Inflammatory macrophage treated with lipopolysaccharide for 1 hour (primary cell): Measurements from ENCODE around the gene CMSS1.

Source experiments
- DNase-seq, 2 donors: peaks; one replicate each; pipeline ENCODE4 v3.0.0-alpha.2; 2020 to 2022

The CMSS1 gene

GRCh38 chr3:100068826-100069225, 251.2 kb downstream of the CMSS1 start:
- DNase-seq: peak; percentile 40 to 75

GRCh38 chr3:100069472-100069871, 251.8 kb downstream of the CMSS1 start:
- DNase-seq: no peak

DNA sequence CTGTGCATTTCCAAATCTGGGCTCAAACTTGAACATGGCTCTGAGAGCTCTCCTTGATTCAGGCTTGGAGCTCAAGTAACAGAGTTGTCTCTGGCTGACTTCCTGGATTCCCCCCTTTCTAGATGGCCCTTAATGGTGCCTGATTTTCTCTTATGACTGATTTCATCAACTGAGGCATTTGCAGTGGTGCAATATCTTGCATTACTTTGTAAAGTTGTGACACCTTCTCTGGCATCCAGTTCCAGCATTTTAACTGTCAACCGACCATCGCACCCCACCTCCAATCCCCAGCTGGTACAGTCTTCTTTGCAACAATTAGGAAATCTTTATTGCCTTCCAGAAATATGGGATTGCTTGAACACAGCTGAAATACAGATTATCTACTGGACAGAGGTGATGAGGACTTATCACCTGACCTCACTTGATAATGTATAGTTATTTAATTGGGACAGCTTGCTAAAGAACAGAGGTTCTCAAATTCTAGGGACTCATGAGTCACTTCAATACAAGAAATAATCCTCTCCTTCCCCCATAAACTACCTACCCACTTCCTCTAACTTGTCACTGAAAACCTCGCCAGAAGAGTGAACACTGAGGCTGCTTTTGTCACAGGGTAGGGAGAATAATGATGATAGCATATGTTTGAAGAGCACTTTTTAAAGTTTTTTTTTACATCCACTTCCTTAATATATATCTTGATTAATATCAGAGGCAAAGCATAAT, 254.8 kb downstream of the CMSS1 start:
- peak; percentile 57 to 58 for DNase-seq

- DNase-seq: peak; percentile 31 to 34
Observed at GRCh38 chr3:100073049-100073713, 255.5 kb downstream of the CMSS1 start.

DNA sequence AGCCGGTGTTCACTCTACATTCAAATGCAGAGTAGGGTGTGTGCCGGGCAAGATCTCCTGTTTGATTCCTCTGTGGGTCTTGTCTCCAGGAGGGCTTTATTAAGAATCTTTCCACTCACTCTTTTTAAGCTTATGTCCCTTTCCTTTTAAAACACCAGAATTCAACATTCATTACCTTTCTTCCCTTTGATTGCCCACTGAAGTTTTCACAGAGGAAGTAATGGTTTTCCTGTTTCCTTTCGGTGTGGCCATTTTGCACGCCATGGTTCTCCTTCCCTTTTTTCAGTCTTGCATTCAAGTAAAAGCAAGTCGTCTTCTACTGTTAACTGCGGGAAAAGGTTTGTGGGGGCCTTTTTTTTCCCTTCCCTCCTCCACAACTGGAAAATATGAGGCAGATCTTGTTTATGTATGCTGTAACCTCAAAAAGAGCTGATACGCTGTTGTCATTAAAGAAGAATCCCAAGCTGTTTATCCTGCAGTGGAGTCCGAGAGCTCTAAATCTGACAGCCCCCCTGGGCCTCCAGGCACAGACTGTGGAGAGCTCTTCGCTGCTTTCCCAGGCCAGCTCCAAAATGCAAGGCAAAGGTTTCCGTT, 256.1 kb downstream of the CMSS1 start:
- peak; percentile 36 to 57 for DNase-seq

- no peak for DNase-seq
Observed at GRCh38 chr3:100075196-100075595, 257.5 kb downstream of the CMSS1 start.

DNA sequence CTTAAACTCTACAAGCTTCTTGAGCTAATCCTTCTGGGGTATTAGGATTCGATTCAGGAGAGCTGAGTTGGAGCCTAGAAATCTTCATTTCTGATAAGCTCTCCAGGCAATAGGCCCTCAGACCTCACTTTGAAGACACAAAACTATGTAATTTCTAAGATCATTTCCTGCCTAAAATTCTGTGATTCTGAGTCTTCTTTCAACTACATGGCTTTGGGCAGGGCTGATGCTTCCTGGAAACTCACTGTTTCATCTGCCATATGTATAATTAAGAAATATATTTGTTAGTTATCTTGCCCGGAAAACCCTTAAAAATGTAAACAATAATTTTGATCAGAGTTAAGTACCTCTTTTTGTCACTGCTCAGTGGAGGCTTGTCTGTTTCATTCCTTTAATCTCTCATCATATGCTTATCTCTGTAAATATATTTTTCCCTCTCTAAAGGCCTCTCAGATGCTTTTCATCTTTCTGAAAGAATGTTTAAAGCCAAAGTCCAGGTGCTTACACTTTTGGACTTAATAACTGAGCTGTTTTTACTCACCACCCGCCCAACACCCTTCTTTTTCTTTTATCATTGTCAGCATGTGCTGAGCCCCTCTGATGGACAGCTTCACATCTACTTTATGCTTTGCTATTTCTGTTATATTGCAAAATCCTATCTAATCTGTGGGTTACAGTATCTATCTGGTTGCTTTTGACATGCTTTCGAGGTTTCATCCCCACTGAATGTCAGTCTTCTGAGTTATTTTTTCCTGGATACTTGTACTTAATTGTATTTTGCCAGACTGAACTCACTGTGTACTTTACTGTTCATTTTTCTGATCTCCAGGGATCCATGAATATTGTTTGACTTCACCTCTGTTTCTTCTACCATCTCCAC, 258.4 kb downstream of the CMSS1 start:
- no peak for DNase-seq

- DNase-seq: no peak
Observed at GRCh38 chr3:100076731-100077529, 259.3 kb downstream of the CMSS1 start.

- DNase-seq: no peak
Observed at GRCh38 chr3:100079328-100079727, 261.7 kb downstream of the CMSS1 start.

DNA sequence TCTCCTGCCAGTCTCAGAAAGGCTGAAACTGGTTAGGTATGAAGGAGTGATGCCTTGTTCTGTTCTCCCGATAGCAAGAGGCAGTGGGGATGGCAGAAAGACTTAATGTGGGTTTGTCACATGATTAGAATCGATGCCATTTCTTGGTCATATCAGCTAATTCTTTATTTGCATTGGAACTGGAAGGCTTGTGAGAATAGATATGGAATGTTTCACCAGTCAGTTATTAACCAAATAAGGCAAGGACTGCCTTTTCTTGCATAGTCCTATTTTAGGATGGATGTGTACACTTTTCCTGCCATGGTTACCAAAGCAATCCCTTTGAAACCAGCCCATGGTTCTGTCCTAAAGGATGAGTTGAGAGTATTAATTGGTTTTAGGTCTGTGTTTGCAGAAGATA, 262.9 kb downstream of the CMSS1 start:
- DNase-seq: no peak

GRCh38 chr3:100081311-100081710, 263.6 kb downstream of the CMSS1 start:
- no peak for DNase-seq

GRCh38 chr3:100081986-100082692, 264.5 kb downstream of the CMSS1 start:
- no peak for DNase-seq

- no peak for DNase-seq
Observed at GRCh38 chr3:100082714-100083113, 265.1 kb downstream of the CMSS1 start.

- no peak for DNase-seq
Observed at GRCh38 chr3:100083209-100083608, 265.5 kb downstream of the CMSS1 start.

DNA sequence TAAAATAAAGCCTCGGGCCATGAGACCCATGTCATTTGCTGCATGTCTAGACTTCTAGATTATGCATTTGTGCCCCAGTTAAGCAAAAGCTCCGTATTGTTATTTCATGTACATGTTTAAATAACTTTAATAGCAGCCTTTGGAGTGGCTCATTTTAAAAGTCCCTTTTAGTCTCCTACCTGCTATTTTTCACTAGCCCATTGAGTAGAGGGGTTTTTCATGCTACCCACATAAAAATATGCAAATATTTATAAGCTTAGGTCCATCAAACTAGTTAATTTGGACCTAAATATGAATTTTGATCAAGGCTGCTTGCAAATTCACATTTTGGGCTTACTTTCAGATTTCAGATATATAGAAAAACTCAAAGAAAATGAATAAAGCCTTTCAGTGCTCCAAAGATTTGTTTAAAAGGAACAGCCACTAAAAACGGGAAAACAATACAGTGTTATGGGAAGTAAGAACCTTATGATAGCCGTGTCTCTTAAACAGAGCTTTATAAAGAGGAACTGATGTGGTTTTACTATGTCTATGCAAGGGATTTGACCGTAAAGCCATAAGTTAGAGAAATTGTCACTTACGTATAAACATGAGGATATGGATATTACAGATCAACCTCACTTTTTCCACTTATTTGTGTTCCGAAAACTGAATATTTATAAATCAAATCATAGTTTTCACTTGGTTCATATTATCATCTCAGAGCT, 266.6 kb downstream of the CMSS1 start:
- peak; percentile 43 to 59 for DNase-seq

DNA sequence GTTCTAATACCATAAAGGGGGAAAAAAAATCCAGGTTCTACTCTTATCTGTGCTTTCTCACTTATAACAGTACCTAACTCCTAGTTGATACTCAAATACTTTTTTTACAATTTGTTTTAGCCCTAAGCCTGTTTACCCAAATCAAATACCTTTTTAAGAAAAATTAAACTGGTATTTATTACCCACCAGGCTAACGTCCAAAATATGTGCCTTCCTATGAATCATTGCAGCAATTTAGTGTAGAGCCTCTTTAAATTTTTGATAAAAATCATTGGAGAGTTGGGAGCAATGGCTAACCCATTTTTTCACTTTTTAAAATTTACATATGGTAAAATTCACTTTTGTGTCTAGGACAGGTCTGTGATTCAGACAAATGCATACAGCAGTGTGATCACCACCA, 268.7 kb downstream of the CMSS1 start:
- DNase-seq: no peak

GRCh38 chr3:100087198-100087597, 269.5 kb downstream of the CMSS1 start:
- no peak for DNase-seq

DNA sequence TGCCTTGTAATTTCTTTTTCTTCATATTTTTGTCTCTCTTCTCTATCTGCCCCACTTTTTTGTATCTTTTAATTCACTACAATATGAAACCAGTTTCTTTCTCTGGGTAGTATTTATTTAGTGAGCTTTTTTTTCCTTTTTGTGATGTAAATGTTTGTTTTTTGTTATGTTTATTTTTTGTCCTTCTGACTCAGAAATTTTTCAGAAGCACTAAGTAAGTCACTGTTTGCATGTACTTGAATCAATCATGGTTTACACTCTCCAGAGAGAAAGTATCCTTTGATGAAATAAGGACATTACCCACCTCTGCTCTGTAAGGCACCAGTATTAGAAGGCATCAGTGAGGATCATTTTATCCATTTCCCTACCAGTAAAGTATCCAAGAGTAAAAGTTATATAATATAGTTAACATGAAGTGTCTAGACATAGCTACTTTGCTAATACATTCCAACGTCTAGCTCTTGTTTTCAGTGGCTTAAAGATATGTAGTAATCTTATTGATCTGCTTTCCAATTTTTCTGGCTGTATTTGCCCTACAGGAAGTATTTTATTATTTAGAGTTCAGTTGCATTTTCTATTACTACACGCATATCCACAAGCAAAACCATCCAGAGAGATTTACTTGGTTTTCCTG, 271.2 kb downstream of the CMSS1 start:
- no peak for DNase-seq

- peak; percentile 52 to 58 for DNase-seq
Observed at GRCh38 chr3:100089812-100090668, 272.4 kb downstream of the CMSS1 start.

DNA sequence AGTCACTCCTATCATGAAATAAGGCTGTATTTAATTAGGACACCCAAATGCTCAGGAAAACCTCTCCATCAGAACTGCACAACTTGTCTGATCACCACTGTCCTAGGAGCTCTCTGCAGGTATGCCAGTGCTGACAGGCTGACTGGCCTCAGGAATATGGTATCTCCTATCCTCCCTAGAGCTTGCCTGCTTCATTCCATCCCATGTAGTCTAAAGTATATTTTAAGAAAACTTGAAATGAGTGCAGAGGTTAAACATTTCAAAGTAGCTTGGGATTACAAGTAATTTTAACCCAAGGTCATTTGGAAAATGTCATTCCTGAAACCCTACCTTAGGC, 273.0 kb downstream of the CMSS1 start:
- DNase-seq: no peak
